Loucy (cell line): ENCODE measurements around the gene FIGNL2.

Experiments
- H2AFZ ChIP-seq: fragments of 200-600 bp; sonication (generic); 2 replicates; pipeline ENCODE4 v1.6.0; 2016; ENCODE audit warnings: antibody characterized with exemption, mild to moderate bottlenecking, low read length, moderate library complexity
- H3F3A ChIP-seq: fragments of 200-600 bp; 2 replicates; pipeline ENCODE4 v1.6.0; 2016; ENCODE audit warnings: antibody characterized with exemption, low read depth, mild to moderate bottlenecking
- H3K27me3 ChIP-seq: fragments of 200-600 bp; sonication (generic); 2 replicates; pipeline ENCODE4 v1.6.1; 2014; ENCODE audit warnings: low read length, mild to moderate bottlenecking; ENCODE audit not compliant: insufficient read depth, poor library complexity, severe bottlenecking
- H3K36me3 ChIP-seq: fragments of 200-600 bp; sonication (generic); 2 replicates; pipeline ENCODE4 v1.6.1; 2016; ENCODE audit warnings: low read length; ENCODE audit not compliant: insufficient read depth
- H3K4me1 ChIP-seq: fragments of 200-600 bp; sonication (generic); 2 replicates; pipeline ENCODE4 v1.5.1; 2014; ENCODE audit warnings: low read length, mild to moderate bottlenecking; ENCODE audit not compliant: insufficient read depth, poor library complexity, severe bottlenecking
- H3K4me2 ChIP-seq: fragments of 200-600 bp; sonication (generic); 2 replicates; pipeline ENCODE4 v1.6.0; 2014; ENCODE audit warnings: antibody characterized with exemption, low read length, low read depth, mild to moderate bottlenecking; ENCODE audit not compliant: poor library complexity, severe bottlenecking
- H3K4me3 ChIP-seq: fragments of 200-600 bp; sonication (generic); 2 replicates; pipeline ENCODE4 v1.5.1; 2014; ENCODE audit warnings: low read length, mild to moderate bottlenecking, mixed read lengths; ENCODE audit not compliant: poor library complexity, severe bottlenecking
- H3K79me2 ChIP-seq: fragments of 200-600 bp; sonication (generic); 2 replicates; pipeline ENCODE4 v1.6.1; 2014; ENCODE audit warnings: low read length; ENCODE audit not compliant: insufficient read depth
- H3K9ac ChIP-seq: fragments of 200-600 bp; sonication (generic); 2 replicates; pipeline ENCODE4 v1.6.0; 2014; ENCODE audit warnings: mild to moderate bottlenecking, low read depth, low read length, moderate library complexity; ENCODE audit not compliant: poor library complexity, severe bottlenecking
- H3K9me2 ChIP-seq: fragments of 200-600 bp; sonication (generic); replicated peaks from 2 replicates; pipeline ENCODE4 v1.6.1; 2016; ENCODE audit warnings: low read depth, low read length, mixed read lengths
- H3K9me3 ChIP-seq: fragments of 200-600 bp; sonication (generic); 2 replicates; pipeline ENCODE4 v1.6.1; 2014; ENCODE audit warnings: mild to moderate bottlenecking, antibody characterized with exemption, low read length, low read depth; ENCODE audit not compliant: insufficient read depth
- H4K20me1 ChIP-seq: fragments of 200-600 bp; sonication (generic); 2 replicates; pipeline ENCODE4 v1.6.0; 2014; ENCODE audit warnings: antibody characterized with exemption, low read length, mild to moderate bottlenecking; ENCODE audit not compliant: insufficient read depth, poor library complexity, severe bottlenecking
- EZH2phosphoT487 ChIP-seq: fragments of 200-600 bp; IDR thresholded peaks from 2 replicates; pipeline ENCODE4 v1.6.1; 2018; ENCODE audit warnings: antibody characterized with exemption, mild to moderate bottlenecking, moderate library complexity, borderline replicate concordance
- TF ChIP-seq, protein P1 (sequence below): fragments of 200-600 bp; sonication (generic); conservative IDR thresholded peaks from 2 replicates; pipeline ENCODE4 v1.5.1; 2014; ENCODE audit warnings: mild to moderate bottlenecking, antibody characterized with exemption, low read length

The FIGNL2 gene

DNA sequence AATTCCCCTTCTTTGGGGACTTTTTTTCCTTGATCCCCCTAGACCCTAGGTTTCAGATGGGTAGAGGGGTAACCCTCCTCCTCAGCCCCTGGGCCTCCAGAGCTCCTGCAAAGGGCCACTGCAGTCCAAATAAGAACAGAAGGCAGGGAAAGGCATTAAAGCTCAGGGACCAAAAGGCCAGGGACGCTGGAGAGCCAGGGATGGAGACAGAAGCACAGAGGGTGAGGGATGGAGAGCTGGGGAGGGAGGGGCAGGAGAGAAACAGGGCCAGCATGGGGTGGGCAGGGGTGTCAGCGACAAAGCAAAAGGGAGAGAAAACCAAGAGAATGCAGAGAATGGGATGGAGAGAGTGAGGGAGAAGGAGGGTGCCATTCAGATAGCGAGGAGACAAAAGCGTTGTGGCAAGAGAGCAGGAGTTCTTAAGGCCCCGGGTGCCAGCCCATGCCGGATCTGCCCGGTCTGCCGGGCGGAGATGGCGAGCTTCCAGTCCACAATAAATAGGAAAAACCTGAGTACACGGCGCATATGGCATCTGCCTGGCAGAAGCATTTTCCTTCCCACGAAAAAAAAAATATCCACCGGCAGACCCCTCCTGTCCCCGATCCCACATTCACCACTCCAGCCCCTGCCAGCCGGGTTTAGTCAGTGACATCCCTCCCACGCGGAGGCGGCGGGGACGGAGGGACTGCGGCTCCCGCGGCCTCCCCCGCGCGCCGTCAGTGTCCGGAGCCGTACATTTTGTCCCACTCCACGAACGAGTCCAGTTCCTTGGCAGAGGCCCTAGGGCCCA lies 28.6 kb downstream of the FIGNL2 start:
- Histone ChIP-seq H3K9me2 (no peaks in the 10 kb centered on the region), H3K79me2 (peaks cover 35% of the 10 kb centered on the region; the same call in 1 of the 2 replicates), H3F3A (0 out of 2 replicates have a peak, but pooled peaks cover 6% of the 10 kb centered on the region), H3K9me3 (no peaks in the 10 kb centered on the region), H3K9ac (peak overlapping the region; percentile 68), H3K4me2 (peak overlapping the region; percentile 76), H3K4me3 (peak overlapping the region; percentile 98), H3K27me3 (no peaks in the 10 kb centered on the region), H3K36me3 (no peaks in the 10 kb centered on the region), H2AFZ (peak overlapping the region; percentile 89), H4K20me1 (peaks cover 8% of the 10 kb centered on the region), H3K4me1 (peaks cover 25% of the 10 kb centered on the region)
- TF ChIP-seq, protein P1, sequence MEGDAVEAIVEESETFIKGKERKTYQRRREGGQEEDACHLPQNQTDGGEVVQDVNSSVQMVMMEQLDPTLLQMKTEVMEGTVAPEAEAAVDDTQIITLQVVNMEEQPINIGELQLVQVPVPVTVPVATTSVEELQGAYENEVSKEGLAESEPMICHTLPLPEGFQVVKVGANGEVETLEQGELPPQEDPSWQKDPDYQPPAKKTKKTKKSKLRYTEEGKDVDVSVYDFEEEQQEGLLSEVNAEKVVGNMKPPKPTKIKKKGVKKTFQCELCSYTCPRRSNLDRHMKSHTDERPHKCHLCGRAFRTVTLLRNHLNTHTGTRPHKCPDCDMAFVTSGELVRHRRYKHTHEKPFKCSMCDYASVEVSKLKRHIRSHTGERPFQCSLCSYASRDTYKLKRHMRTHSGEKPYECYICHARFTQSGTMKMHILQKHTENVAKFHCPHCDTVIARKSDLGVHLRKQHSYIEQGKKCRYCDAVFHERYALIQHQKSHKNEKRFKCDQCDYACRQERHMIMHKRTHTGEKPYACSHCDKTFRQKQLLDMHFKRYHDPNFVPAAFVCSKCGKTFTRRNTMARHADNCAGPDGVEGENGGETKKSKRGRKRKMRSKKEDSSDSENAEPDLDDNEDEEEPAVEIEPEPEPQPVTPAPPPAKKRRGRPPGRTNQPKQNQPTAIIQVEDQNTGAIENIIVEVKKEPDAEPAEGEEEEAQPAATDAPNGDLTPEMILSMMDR: no peak
- TF ChIP-seq EZH2phosphoT487: no peak

DNA sequence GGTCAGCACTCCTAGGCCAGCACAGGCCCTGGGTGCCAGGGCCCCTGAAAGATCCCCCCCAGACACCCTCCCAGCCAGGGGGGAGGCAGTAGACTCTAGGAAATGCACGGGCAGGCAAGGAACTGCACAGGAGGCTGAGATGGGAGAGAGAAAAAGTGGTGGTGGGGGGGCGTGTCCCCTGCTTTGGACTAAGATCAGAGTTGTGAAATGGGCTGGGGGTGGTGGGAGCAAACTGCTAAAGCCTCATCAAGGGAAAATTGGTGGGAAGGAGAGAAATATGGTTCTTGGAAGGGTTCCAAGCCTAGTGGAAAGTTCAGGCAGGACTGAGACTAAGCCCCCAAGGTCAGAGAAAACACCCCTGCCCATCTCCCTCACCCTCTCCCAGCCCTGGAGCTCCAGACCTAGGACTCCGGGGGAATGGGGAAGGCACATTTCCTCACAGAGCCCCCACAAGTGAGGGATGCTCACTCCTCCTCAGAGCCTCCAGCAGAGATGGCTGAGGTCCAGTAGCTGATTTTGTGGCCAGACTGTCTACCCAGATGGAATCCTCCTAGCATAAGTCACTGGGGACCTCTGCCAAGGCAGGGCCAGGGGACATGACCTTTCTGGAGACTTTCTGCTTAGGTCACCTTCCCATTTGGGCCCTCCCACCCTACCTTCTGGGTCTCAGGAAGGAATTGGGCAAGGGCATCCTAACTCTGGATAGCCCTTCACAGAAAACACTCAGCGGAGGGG lies 29.8 kb downstream of the FIGNL2 start:
- H3K9me3 ChIP-seq: no peaks in the 10 kb centered on the region
- 0 out of 2 replicates have a peak, but pooled peaks cover 6% of the 10 kb centered on the region for H3F3A ChIP-seq
- TF ChIP-seq, protein P1: no peak
- TF ChIP-seq EZH2phosphoT487: no peak
- H3K79me2 ChIP-seq: peaks cover 35% of the 10 kb centered on the region; the same call in 1 of the 2 replicates
- no peaks in the 10 kb centered on the region for H3K36me3 ChIP-seq
- H3K4me3 ChIP-seq: no peak overlapping the region
- peaks cover 8% of the 10 kb centered on the region for H4K20me1 ChIP-seq
- no peaks in the 10 kb centered on the region for H3K9me2 ChIP-seq
- no peak overlapping the region for H3K9ac ChIP-seq
- no peak overlapping the region for H3K4me2 ChIP-seq
- peaks cover 25% of the 10 kb centered on the region for H3K4me1 ChIP-seq
- H3K27me3 ChIP-seq: no peaks in the 10 kb centered on the region
- H2AFZ ChIP-seq: no peak overlapping the region

DNA sequence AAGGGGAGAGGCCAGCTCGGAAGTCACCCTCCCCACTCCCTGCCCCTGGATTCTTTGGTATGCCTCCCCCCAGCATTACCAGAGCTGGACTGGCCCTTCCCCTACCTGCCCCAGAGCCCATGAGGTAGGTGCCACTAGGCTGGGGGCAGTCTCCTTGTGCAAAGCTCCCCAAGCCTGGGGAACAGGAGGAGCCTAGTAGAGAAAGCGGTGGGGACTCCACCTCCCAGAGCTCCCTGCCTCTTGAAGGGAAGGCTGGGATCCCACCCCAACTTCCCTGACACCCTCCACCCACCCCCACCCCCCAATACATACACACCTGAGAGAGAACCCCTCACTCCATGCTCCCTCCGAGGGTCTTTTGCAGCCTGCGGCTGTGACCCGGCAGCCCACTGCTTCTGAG lies 30.4 kb downstream of the FIGNL2 start:
- Histone ChIP-seq H3K4me1 (peaks cover 23% of the 10 kb centered on the region), H3K79me2 (peaks cover 35% of the 10 kb centered on the region; the same call in 1 of the 2 replicates), H3K9me2 (no peaks in the 10 kb centered on the region), H3K9ac (no peak overlapping the region), H2AFZ (no peak overlapping the region), H3K9me3 (no peaks in the 10 kb centered on the region), H3K4me3 (no peak overlapping the region), H3K27me3 (no peaks in the 10 kb centered on the region), H4K20me1 (peaks cover 8% of the 10 kb centered on the region), H3K36me3 (no peaks in the 10 kb centered on the region), H3K4me2 (no peak overlapping the region), H3F3A (0 out of 2 replicates have a peak, but pooled peaks cover 6% of the 10 kb centered on the region)
- TF ChIP-seq, protein P1: no peak
- TF ChIP-seq EZH2phosphoT487: no peak
